ENCODE measurements around the gene TNFAIP6.

Gene TNFAIP6

DNA sequence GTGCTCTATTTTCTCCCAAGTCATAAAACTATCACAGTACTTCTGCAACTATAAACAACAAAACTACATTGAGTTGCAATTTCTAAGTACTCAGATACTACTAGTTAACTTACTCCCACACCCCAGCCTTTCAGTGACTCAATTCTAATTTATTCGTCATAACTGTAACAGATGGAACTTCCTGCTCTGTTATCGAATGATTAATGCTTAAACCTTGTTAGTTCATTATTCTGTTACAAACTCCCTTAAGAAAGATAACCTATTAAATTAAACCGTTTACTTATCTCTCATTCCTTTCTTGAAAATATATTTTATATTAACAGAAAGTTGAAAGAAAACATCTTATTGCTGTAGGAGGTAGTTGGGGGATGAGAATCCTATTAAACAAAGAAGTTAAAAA lies 17.0 kb downstream of the TNFAIP6 start:
- TF ChIP-seq, protein P1, sequence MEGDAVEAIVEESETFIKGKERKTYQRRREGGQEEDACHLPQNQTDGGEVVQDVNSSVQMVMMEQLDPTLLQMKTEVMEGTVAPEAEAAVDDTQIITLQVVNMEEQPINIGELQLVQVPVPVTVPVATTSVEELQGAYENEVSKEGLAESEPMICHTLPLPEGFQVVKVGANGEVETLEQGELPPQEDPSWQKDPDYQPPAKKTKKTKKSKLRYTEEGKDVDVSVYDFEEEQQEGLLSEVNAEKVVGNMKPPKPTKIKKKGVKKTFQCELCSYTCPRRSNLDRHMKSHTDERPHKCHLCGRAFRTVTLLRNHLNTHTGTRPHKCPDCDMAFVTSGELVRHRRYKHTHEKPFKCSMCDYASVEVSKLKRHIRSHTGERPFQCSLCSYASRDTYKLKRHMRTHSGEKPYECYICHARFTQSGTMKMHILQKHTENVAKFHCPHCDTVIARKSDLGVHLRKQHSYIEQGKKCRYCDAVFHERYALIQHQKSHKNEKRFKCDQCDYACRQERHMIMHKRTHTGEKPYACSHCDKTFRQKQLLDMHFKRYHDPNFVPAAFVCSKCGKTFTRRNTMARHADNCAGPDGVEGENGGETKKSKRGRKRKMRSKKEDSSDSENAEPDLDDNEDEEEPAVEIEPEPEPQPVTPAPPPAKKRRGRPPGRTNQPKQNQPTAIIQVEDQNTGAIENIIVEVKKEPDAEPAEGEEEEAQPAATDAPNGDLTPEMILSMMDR (IDR thresholded peaks at IDR 0.05): no peak

DNA sequence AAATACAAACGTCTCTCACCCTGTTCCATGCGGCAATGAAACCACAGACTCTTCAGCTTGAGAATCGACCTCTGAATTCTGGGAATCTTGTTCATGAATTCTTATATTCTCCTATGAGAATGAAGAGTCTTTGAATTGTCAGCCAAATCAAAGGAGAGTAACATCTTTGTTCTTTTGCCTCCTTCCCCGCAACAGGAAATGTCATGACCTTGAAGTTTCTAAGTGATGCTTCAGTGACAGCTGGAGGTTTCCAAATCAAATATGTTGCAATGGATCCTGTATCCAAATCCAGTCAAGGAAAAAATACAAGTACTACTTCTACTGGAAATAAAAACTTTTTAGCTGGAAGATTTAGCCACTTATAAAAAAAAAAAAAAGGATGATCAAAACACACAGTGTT lies 21.8 kb downstream of the TNFAIP6 start:
- TF ChIP-seq, protein P1 (IDR thresholded peaks at IDR 0.05): no peak

DNA sequence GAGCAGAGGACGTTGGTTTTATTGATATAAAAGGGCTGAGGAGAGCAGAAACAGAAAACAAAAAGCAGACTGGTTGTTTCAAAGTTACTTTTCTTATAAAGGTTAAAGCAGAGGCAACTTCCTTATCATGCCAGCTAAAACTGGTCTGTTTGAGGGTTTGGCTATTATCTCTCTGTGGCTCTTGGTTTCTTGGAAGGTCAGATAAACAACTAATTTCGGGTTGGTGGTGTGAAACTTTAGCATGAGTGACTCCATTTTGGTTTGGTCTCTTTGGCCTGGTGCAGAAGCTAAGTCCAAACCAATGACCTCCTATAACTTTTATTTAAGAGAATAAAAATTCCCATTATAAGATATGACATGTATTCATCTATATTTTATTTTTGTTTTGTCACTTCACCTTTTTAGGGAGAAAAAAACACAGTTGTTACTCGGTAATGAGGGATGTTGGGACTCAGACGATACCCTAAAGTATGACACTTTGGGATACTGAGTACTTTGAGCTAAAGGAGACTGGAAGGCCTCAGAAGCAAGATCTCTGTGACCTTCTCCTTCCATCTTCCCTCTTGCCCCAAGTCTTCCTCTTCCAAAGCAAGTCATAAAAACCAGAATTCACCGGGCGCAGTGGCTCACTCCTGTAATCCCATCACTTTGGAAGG lies 23.3 kb downstream of the TNFAIP6 start:
- TF ChIP-seq, protein P1 (IDR thresholded peaks at IDR 0.05): no peak

DNA sequence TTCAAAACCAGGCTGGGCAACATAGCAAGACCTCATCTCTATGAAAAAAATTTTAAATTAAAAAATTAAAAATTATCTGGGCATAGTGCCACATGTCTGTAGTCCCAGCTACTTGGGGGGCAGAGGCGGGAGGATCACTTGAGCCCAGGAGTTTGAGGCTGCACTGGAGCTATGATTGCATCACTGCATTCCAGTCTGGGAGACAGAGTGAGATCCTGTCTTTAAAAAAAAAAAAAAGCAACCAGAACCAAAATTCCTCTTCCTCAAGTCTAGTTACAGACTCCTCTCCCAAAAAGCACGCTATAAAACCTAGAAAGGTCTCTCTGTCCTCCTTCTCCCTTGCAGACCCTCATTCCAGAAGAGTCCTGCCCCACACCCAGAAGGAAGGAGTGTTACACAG lies 23.9 kb downstream of the TNFAIP6 start:
- TF ChIP-seq, protein P1 (IDR thresholded peaks at IDR 0.05): no peak

DNA sequence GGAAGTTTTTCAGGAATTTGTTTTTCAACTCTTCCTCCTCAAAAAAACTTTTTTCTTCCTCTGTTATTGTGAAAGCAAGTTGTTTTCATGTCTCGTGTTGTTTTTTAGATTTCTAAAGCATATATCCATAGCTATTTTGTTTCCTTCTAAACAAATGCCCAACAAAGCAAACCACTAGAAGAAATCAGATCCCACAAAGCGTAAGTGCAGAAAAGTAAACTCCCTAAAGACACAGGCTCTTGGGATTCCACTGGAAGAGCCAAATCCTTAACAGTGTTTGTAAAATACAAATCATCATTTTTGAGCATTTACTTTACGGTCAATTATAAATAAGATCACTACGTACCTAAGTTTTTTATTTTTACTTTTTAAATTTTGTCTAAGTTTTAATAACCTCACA lies 30.6 kb downstream of the TNFAIP6 start:
- TF ChIP-seq, protein P1 (IDR thresholded peaks at IDR 0.05): no peak

DNA sequence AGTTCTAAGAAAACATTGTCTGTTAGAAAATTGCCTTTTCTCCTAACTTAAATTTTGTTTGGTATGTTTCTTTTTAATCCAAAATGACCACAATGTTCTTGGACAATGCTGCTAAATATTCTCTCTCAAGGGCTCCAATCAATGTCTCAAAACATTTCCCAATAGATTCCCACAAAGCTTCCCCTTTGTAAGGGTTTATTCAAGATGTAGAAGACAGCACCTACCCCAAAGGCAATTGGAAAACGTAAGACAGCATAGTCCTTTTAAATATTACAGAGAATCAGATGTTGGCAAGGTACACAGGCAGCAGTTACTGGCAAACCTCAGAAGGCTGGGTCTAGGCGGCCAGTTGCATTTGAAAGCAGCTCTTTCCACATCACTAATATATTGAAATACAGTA lies 34.0 kb downstream of the TNFAIP6 start:
- TF ChIP-seq, protein P1 (IDR thresholded peaks at IDR 0.05): no peak

DNA sequence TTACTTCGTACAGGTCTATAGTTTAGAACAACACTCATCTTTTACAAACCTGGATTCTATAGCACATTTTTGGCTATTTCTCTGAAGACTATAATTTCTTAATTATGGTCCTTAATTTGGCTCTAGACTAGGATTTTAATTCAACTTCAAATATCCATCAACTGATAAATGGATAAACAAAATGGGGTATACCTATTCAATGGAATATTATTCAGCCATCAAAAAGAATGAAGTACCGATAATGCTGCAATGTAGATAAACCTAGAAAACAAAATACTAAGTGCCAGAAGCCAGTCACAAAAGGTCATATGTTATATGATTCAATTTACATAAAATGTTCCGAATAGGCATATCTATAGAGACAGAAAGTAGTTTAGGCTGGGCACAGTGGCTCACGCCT lies 37.1 kb downstream of the TNFAIP6 start:
- TF ChIP-seq, protein P1 (IDR thresholded peaks at IDR 0.05): no peak

All from LNCAP (cell line).